ENCODE data around the gene PKDREJ. TPM values are rescaled to one million over a fixed set of nuclear protein-coding genes. Genes with fewer than 3 reads are reported as not detected.

PKDREJ gene
- total and polyA plus RNA-seq, 2 donors (not counting 1 experiment from before 2014, with no cell fraction given) = under 0.01 TPM; not detected in 1

DNA sequence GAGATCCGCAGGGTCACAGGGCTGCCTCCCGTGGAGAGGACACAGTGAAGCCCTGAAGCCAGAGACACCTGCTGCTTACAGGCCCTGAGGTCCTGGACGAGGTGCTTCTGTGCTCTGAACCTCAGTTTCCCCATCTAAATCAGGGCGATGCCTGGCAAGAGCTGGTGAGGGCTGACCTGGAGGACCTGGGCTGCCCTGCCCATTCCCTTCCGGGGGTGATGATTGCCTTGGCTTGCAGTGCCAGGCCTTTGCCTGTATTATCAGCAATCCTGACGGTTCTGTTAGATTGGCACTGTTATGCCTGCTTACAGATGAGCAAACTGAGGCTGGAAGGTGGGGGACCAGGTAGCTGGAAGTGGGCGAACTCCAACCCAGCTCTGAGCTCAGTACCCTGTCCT, 25.7 kb upstream of the PKDREJ start:
- no peak for DNase-seq (ENCODE audit: low read depth in 2 of 2)
- no peak overlapping the region for H3K27ac ChIP-seq (ENCODE audit: insufficient read depth, low read length)
- TF ChIP-seq, protein P1, sequence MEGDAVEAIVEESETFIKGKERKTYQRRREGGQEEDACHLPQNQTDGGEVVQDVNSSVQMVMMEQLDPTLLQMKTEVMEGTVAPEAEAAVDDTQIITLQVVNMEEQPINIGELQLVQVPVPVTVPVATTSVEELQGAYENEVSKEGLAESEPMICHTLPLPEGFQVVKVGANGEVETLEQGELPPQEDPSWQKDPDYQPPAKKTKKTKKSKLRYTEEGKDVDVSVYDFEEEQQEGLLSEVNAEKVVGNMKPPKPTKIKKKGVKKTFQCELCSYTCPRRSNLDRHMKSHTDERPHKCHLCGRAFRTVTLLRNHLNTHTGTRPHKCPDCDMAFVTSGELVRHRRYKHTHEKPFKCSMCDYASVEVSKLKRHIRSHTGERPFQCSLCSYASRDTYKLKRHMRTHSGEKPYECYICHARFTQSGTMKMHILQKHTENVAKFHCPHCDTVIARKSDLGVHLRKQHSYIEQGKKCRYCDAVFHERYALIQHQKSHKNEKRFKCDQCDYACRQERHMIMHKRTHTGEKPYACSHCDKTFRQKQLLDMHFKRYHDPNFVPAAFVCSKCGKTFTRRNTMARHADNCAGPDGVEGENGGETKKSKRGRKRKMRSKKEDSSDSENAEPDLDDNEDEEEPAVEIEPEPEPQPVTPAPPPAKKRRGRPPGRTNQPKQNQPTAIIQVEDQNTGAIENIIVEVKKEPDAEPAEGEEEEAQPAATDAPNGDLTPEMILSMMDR (conservative IDR thresholded peaks at IDR 0.05 in 1 of 2, IDR thresholded peaks at IDR 0.05 in 1 of 2; ENCODE audit: low read depth in 1 of 2, low read length in 2 of 2) = no peak
- TF ChIP-seq EZH2 (IDR thresholded peaks at IDR 0.05; ENCODE audit: low read length, missing control alignments) = no peak
- no peaks in the 10 kb centered on the region for H3K9me3 ChIP-seq (ENCODE audit: control insufficient read depth, insufficient read depth, low read depth, low read length)
- H3K27me3 ChIP-seq (ENCODE audit: control insufficient read depth, insufficient read depth, low read length) = no peaks in the 10 kb centered on the region
- H3K4me2 ChIP-seq (ENCODE audit: extremely low read depth, insufficient read depth, low read length) = no peak overlapping the region
- peaks cover 17% of the 10 kb centered on the region for H3K36me3 ChIP-seq (ENCODE audit: control insufficient read depth, insufficient read depth, low read length)
- no peaks in the 10 kb centered on the region for H4K20me1 ChIP-seq (ENCODE audit: control insufficient read depth, extremely low read depth, insufficient read depth, low read length)
- no peaks in the 10 kb centered on the region for H3K79me2 ChIP-seq (ENCODE audit: control insufficient read depth, insufficient read depth, low read length)
- H3K4me1 ChIP-seq (ENCODE audit: control insufficient read depth, extremely low read depth, insufficient read depth, low read length) = no peaks in the 10 kb centered on the region
- no peak overlapping the region for H3K4me3 ChIP-seq (replicated peaks in 1 of 4; ENCODE audit: control extremely low read depth in 1 of 4, insufficient read depth in 1 of 4, low read depth in 3 of 4, low read length in 4 of 4)
- no peak overlapping the region for H2AFZ ChIP-seq (ENCODE audit: low read length)
- no peak overlapping the region for H3K9ac ChIP-seq (ENCODE audit: insufficient read depth, low read length)

DNA sequence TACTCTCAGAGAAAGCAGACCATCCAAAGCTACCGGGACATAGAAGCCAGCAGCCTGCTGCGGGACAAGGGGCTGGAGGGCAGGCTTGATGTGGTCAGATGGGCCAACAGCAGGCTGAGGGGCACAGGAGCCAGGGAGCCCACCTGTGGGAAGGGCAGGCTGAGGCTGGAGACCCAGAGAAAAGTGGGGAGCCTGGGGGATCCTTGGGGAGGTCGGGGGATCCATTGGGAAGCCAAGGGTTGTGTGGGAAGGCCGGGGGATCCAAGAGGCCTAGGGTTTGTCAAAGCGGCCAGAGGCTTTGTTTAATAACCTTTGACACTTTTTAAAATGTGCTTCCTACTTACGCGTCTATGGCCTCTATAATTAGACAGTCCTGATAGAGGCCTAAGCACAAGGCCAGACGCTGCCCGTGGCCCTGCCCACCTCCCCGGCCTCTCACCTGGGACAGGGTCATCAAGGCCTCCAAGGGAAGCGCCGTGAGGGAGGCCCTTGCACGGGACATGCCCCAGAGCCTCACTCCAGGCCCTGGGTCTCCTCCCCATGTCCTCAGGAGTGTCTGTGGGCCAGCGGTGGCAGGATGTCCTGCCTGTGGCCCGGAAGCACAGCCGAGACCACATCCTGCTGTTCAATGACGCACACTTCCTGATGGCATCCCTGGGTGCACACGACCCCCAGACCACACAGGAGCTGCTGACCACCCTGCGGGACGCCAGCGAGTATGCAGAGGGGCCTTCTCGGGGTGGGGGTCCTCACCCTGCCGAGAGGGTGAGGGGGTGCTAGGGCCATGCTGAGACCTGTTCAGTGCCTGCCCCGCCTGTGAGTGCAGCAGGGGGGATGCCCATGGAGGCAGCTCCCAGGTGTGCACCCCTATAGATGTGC, 25.0 kb upstream of the PKDREJ start:
- Histone ChIP-seq H3K27ac (ENCODE audit: insufficient read depth, low read length) (no peak overlapping the region), H3K36me3 (ENCODE audit: control insufficient read depth, insufficient read depth, low read length) (peaks cover 17% of the 10 kb centered on the region)

More for the DNA sequence above, 25.0 kb upstream of the PKDREJ start:
- no peaks in the 10 kb centered on the region for H4K20me1 ChIP-seq (ENCODE audit: control insufficient read depth, extremely low read depth, insufficient read depth, low read length)
- no peak for TF ChIP-seq EZH2 (IDR thresholded peaks at IDR 0.05; ENCODE audit: low read length, missing control alignments)
- TF ChIP-seq, protein P1 (conservative IDR thresholded peaks at IDR 0.05 in 1 of 2, IDR thresholded peaks at IDR 0.05 in 1 of 2; ENCODE audit: low read depth in 1 of 2, low read length in 2 of 2) = no peak
- DNase-seq (ENCODE audit: low read depth in 2 of 2) = no peak
- H3K4me3 ChIP-seq (replicated peaks in 1 of 4; ENCODE audit: control extremely low read depth in 1 of 4, insufficient read depth in 1 of 4, low read depth in 3 of 4, low read length in 4 of 4) = no peak overlapping the region
- no peak overlapping the region for H3K9ac ChIP-seq (ENCODE audit: insufficient read depth, low read length)
- no peaks in the 10 kb centered on the region for H3K79me2 ChIP-seq (ENCODE audit: control insufficient read depth, insufficient read depth, low read length)
- H3K9me3 ChIP-seq (ENCODE audit: control insufficient read depth, insufficient read depth, low read depth, low read length) = no peaks in the 10 kb centered on the region
- no peak overlapping the region for H2AFZ ChIP-seq (ENCODE audit: low read length)
- H3K4me1 ChIP-seq (ENCODE audit: control insufficient read depth, extremely low read depth, insufficient read depth, low read length) = no peaks in the 10 kb centered on the region
- H3K27me3 ChIP-seq (ENCODE audit: control insufficient read depth, insufficient read depth, low read length) = no peaks in the 10 kb centered on the region
- no peak overlapping the region for H3K4me2 ChIP-seq (ENCODE audit: extremely low read depth, insufficient read depth, low read length)

Measured in fibroblast of lung (primary cell).